OCI-LY1 (cell line): ENCODE results near the gene GAB4.

Source experiments
- H2AFZ ChIP-seq: fragments of 200-600 bp; sonication (generic), shearing (Covaris generic); 2 replicates; pipeline ENCODE4 v1.6.0; 2014; ENCODE audit warnings: antibody characterized with exemption, mild to moderate bottlenecking, low read length
- H3F3A ChIP-seq: fragments of 200-600 bp; sonication (generic), shearing (Covaris generic); 2 replicates; pipeline ENCODE4 v1.6.0; 2014; ENCODE audit warnings: mild to moderate bottlenecking, antibody characterized with exemption, low read length, moderate library complexity; ENCODE audit not compliant: insufficient read depth
- H3K27ac ChIP-seq: fragments of 200-600 bp; sonication (generic); 2 replicates; pipeline ENCODE4 v1.5.1; 2014; ENCODE audit warnings: low read length, mixed run types, mild to moderate bottlenecking, low read depth; ENCODE audit not compliant: poor library complexity, severe bottlenecking
- H3K27me3 ChIP-seq: fragments of 200-600 bp; sonication (generic); 2 replicates; pipeline ENCODE4 v1.6.0; 2014; ENCODE audit warnings: antibody characterized with exemption, mild to moderate bottlenecking, low read length, moderate library complexity; ENCODE audit not compliant: insufficient read depth
- H3K36me3 ChIP-seq: fragments of 200-600 bp; sonication (generic); 2 replicates; pipeline ENCODE4 v1.6.1; 2014; ENCODE audit warnings: mild to moderate bottlenecking, antibody characterized with exemption, low read length, moderate library complexity, mixed read lengths; ENCODE audit not compliant: insufficient read depth
- H3K4me1 ChIP-seq: fragments of 200-600 bp; sonication (generic); 2 replicates; pipeline ENCODE4 v1.5.1; 2014; ENCODE audit warnings: mild to moderate bottlenecking, low read length, moderate library complexity; ENCODE audit not compliant: insufficient read depth, severe bottlenecking
- H3K4me2 ChIP-seq: fragments of 200-600 bp; sonication (generic), shearing (Covaris generic); 2 replicates; pipeline ENCODE4 v1.6.1; 2014; ENCODE audit warnings: low read length
- H3K4me3 ChIP-seq: fragments of 200-600 bp; sonication (generic); 2 replicates; pipeline ENCODE4 v1.5.1; 2014; ENCODE audit warnings: low read length, low read depth, mild to moderate bottlenecking, mixed read lengths; ENCODE audit not compliant: poor library complexity, severe bottlenecking
- H3K79me2 ChIP-seq: fragments of 200-600 bp; shearing (Covaris generic); 2 replicates; pipeline ENCODE4 v1.6.1; 2016; ENCODE audit warnings: mixed run types, low read length, mixed read lengths; ENCODE audit not compliant: insufficient read depth
- H3K9ac ChIP-seq: fragments of 200-600 bp; sonication (generic), shearing (Covaris generic); 2 replicates; pipeline ENCODE4 v1.6.1; 2014; ENCODE audit warnings: mild to moderate bottlenecking, low read length, mixed read lengths
- H3K9me2 ChIP-seq: fragments of 200-600 bp; sonication (generic), shearing (Covaris generic); 2 replicates; pipeline ENCODE4 v1.6.1; 2014; ENCODE audit warnings: low read depth, mild to moderate bottlenecking, low read length, mixed read lengths
- H3K9me3 ChIP-seq: fragments of 200-600 bp; shearing (Covaris generic); 2 replicates; pipeline ENCODE4 v1.6.1; 2014; ENCODE audit warnings: low read length, mixed read lengths
- H4K20me1 ChIP-seq: fragments of 200-600 bp; sonication (generic), shearing (Covaris generic); 2 replicates; pipeline ENCODE4 v1.6.0; 2016; ENCODE audit warnings: mild to moderate bottlenecking, low read length; ENCODE audit not compliant: insufficient read depth
- CTCF ChIP-seq: fragments of 200-600 bp; sonication (generic), shearing (Covaris generic); IDR thresholded peaks from 2 replicates; pipeline ENCODE4 v1.5.1; 2017; ENCODE audit warnings: mild to moderate bottlenecking, antibody characterized with exemption, low read length, moderate library complexity, mixed read lengths
- EZH2 ChIP-seq: fragments of 200-600 bp; sonication (generic), shearing (Covaris generic); IDR thresholded peaks from 2 replicates; pipeline ENCODE4 v1.8.0; 2017; ENCODE audit warnings: borderline replicate concordance, mixed run types, mild to moderate bottlenecking, antibody characterized with exemption, low read length, moderate library complexity, mixed read lengths

The GAB4 gene

DNA sequence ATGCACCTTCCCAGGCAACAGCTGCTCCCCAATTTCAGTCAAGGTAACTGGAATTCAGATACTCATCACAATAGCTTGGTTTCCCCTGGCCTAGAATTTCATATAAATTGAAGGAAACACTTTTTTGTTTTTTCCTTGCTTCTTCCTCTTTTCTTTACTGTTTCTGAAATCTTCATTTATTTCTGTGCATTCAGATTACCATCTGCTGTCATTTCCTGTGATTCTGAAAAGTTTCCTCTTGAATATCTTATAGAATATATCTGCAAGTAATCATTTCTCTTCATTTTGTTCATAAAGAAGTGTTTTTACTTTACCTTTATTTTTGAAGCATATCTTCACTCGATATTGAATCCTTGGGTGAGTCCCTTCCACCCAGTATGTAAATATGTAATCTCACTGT, 85.3 kb downstream of the GAB4 start:
- no peak overlapping the region for H3K4me3 ChIP-seq
- H3K27ac ChIP-seq = no peak overlapping the region

GRCh38 chr22:16922076-16922475, 85.9 kb downstream of the GAB4 start:
- no peaks in the 10 kb centered on the region for H3K79me2 ChIP-seq
- no peak for TF ChIP-seq CTCF
- no peak for TF ChIP-seq EZH2
- no peaks in the 10 kb centered on the region for H4K20me1 ChIP-seq
- H3K4me3 ChIP-seq = no peak overlapping the region
- H3K27me3 ChIP-seq = no peaks in the 10 kb centered on the region
- H3K9me3 ChIP-seq = no peaks in the 10 kb centered on the region
- H3K9ac ChIP-seq = no peak overlapping the region
- H3K9me2 ChIP-seq = no peaks in the 10 kb centered on the region
- no peaks in the 10 kb centered on the region for H3K36me3 ChIP-seq
- H2AFZ ChIP-seq = no peak overlapping the region
- H3K4me2 ChIP-seq = no peak overlapping the region
- peaks cover 9% of the 10 kb centered on the region for H3K4me1 ChIP-seq
- H3K27ac ChIP-seq = no peak overlapping the region
- no peaks in the 10 kb centered on the region for H3F3A ChIP-seq

More for the DNA sequence above, 85.3 kb downstream of the GAB4 start:
- H3K9me2 ChIP-seq = no peaks in the 10 kb centered on the region
- H3K27me3 ChIP-seq = no peaks in the 10 kb centered on the region
- no peak overlapping the region for H3K9ac ChIP-seq
- no peaks in the 10 kb centered on the region for H3K79me2 ChIP-seq
- H3F3A ChIP-seq = no peaks in the 10 kb centered on the region
- H3K4me1 ChIP-seq = peaks cover 9% of the 10 kb centered on the region
- no peak overlapping the region for H2AFZ ChIP-seq
- H3K9me3 ChIP-seq = no peaks in the 10 kb centered on the region
- TF ChIP-seq EZH2 = no peak
- TF ChIP-seq CTCF = no peak
- no peaks in the 10 kb centered on the region for H3K36me3 ChIP-seq
- no peak overlapping the region for H3K4me2 ChIP-seq
- H4K20me1 ChIP-seq = no peaks in the 10 kb centered on the region

DNA sequence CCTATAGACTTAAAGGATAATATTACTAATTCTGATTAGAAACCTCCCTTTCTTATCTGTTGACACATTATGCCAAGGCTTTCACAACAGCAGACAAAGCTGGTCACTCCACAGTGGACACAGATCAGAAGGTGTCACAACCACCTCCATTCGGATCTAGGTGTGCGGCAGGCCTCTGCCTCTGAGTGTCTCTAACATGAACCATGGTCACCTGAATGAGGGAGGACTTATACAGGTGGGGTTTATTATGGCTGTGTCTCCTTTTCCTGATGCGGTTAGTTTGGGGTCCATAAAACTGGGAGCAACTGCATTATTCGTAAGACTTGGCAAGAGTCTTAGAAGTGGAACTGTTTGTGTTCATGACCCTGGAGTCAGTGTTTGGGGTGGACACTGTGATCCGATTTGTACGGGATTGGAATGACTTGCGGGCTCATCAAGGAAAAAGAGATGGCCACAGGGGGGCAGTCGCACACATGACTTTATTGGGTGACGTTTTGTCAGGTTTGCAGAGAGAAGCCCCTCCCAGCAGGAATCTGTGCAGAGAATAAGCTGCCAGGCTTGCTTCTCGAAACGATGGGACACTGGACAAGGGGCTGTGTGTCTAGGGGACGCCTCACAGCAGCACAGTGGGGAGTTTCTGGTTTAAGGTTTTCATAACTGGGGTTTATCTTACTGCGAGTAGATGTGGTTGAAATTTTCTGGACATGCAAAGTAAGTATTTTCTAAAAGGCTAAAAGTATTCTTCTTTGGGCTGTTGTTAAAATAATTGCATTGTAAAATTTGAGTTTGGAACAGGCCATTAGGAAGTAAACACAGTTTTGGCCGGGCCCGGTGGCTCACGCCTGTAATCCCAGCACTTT, 90.6 kb downstream of the GAB4 start:
- Histone ChIP-seq H3K9me2 (no peaks in the 10 kb centered on the region), H2AFZ (no peak overlapping the region), H3K9ac (no peak overlapping the region), H3K4me3 (no peak overlapping the region), H3K9me3 (no peaks in the 10 kb centered on the region), H3K36me3 (no peaks in the 10 kb centered on the region), H3K79me2 (no peaks in the 10 kb centered on the region), H3K27me3 (no peaks in the 10 kb centered on the region), H3K4me1 (peaks cover 6% of the 10 kb centered on the region), H4K20me1 (no peaks in the 10 kb centered on the region), H3K27ac (no peak overlapping the region), H3F3A (no peaks in the 10 kb centered on the region), H3K4me2 (no peak overlapping the region)
- peak; percentile 90 for TF ChIP-seq CTCF
- TF ChIP-seq EZH2 = no peak
